GM19351 (cell line): Measurements from ENCODE around the gene TMEM52.

Experiments
- ATAC-seq: cut with Tn5 transposase; IDR thresholded peaks from one replicate; pipeline ENCODE4 v1.9.1; 2021; ENCODE audit warnings: mild to moderate bottlenecking, moderate library complexity; ENCODE audit not compliant: unreplicated experiment

The TMEM52 gene

DNA sequence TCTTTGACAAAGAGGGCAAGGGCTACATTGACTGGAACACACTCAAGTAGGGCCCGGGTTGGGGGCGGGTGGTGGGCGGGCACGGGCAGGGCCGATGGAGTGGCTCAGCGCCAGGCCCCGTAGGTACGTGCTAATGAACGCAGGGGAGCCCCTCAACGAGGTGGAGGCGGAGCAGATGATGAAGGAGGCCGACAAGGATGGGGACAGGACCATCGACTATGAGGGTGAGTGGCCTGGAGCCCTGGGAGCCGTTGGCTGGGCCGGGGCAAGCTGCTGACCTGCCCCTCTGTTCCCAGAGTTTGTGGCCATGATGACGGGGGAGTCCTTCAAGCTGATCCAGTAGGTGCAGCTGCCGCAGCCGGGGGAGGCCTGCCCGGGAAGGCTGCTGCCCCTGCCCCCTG lies 2.2 kb downstream of the TMEM52 start:
- ATAC-seq, result no peak

DNA sequence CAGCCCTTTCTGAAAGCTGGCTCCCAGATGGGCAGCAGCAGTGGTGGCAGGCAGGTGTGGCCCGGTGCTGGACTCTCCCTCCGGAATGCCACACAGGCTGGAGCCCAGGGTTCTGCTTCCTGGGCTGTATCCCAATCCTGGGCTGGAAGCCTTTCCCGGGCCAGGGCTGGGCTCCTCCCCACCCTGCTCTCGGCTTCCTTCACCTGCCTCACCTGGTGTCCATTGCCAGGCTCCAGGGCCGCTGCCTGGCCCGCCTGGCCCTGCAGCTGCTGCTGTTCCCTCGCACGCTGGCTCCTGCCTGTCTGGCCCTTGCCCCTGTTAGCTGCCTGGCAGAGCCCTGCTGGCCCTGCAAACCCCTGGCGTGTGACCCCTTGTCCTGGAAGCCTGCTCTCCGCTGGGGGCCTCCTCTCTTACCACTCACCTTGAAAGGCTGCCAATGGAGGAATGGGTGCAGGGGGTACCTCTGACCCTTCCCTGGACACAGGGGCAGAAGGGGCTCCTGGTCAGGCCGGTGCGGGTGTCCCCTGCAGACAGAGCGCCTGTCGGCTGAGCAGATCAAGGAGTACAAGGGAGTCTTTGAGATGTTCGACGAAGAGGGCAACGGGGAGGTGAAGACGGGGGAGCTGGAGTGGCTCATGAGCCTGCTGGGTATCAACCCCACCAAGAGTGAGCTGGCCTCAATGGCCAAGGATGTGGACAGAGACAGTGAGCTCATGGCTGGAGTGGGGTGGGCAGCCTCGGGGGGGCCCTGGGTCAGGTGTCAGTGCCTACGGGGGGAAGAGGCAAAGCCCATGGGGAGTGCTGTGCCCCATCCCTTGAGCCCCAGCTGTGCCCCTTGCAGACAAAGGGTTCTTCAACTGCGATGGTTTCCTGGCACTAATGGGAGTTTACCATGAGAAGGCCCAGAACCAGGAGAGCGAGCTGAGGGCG lies 2.9 kb downstream of the TMEM52 start:
- ATAC-seq, result no peak

DNA sequence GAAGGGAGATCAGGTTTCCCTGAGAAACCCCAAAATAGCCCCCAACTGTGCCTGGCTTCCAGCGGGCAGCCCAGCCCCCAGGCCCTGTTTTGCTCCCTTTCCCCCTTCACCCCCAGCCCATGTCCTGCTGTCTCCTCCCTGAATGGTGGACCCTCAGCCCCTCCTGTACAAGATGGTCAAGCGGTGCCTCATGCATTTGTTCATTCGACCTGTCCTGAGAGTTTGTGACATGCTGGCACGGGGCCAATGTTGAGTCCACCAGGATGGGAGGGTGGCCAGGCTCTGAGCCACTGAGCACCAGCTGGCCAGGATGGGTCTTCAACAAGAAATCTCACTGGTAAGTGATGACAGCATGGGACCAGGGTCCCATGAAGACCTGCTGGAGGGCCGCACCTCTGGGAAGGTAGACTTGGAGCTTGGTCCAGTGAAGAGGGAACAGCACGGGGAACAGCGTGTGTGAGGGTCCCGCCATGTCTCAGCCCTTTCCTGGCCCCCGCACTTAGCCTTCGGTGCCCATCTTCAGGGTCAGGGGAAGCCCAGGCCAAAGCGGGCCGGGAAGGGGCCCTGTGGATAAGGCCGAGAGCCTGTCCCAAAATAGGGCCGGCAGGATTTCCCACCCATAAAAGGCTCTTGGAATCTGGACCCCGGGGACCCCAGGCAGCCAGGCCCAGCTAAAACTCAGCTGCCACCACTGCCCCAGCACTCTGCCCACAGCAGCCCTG lies 3.9 kb downstream of the TMEM52 start, which contains the start of gene CALML6:
CALML6 (plus strand) TSS at position 290 of the 722 bp plus-strand sequence; CDS start at position 311, 21 bp downstream.
- no peak for ATAC-seq

DNA sequence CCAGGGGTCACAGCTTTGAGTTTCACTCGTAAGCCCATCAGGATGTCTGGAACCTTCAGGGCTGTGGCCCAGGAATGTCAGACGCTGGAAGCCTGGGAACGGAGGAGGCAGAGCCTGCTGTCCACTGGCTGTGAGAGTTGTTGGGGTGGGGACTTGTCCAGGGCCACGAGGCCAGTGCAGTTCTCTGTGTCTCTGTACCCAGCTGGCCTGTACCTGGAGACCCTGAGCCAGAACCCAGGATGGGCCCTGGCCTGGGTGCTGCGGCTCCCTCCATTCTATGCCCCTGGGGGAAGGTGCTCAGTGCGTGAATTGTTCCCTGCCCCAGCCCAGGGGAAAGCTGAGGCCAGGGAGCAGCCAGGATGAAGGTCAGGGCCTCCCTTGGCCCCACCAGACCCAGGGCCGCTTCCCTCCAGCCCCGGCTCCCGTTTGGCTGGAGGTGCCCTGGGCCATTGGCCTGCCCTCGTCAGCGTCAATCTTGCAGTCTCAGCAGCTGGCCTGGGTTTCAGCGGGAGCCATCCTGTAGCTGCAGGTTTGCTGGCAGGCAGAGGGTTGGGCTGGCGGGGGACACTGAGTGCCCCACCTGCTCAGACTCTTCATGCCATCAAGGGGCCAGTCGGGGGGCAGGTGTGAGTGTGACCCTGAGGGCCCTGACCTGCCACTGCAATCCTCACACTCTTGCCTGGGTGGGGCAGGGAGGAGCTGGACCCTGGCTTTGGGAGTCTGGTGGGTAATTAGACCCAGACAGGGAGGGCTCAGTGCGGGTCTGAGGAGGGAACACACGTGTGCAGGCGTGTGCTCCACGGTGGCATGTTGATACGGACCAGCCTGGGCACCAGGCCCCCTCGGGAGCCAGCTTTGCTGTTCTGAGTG lies 4.7 kb downstream of the TMEM52 start:
- no peak for ATAC-seq

DNA sequence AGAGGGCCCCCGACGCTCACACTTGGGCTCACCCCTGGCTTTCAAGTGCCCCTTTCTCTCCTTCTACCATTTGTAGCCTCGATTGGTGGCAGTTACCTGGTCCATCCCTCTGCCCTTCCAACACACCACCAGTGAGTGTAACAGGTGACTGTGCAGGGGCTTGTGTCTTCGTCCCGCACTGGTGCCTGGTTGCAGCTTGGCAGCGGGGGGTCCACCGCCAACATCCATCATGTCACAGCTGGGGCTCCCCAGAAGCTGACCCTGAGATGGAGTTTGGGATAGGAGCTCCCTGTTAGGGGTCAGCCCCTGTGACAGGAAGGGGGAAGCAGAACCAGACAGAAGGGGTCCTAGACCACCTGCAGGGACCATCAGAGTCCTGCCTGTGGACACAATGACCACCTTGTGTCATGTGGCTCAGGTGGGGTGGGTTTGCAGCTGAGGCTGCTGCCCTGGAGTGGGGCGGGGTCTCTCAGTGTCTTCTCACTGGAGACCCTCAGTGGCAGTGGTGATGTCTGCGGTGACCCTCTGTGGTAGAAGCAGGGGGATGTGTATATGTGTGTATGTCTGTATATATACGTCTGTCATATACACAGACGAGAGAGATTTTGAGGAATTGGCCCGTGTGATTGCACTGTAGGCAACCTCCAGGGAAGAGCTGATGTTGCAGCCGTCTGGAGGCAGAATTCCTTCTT lies 7.6 kb downstream of the TMEM52 start:
- no peak for ATAC-seq

DNA sequence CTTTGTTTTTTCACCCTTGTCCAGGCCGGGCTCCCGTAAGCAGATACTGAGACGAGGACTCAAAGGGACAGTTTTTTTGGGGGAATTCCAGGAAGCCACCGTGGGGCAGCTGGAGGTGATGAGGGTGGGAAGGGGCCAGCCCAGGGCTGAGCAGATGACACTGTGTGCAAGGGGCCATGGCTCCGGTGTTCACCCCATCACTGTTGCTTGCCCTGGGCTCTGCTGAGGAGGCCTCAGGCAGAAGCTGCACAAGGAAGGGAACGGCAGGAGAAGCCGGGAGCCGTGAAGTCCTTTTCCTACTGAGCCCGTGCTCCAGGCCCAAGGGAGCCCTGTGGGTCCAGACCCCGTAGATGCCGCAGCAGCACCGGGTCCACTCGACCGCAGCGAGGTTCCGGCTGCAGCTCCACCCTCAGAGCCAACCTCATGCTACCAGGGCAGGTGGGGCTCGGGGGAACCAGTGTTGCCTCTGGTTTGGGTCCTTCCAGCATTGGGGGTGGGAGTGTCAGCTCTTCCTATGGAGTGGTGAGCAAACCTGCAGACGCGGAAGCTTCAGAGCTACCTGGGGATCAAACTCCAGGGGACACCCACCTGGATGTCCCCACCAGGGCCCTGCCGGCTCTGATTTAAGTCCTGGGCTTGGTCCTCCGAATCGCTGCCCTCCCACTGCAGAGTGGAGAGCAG lies 8.3 kb downstream of the TMEM52 start:
- ATAC-seq, result no peak

DNA sequence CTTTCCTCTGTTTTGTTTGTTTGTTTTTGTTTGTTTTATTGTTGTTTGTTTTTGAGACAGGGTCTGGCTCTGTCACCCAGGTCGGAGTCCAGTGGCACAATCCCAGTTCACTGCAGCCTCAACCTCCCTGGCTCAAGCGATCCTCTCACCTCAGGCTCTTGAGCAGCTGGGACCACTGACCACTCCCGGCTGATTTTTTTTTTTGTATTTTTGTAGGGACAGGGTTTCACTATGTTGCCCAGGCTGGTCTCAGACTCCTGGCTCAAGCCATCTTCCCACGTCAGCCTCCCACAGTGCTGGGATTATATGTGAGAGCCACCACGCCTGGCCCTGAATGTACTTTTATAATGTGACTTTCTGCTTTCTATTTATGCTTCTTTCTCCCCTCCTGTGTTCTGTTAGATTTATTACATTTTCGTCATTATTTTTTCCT lies 9.0 kb downstream of the TMEM52 start:
- no peak for ATAC-seq

DNA sequence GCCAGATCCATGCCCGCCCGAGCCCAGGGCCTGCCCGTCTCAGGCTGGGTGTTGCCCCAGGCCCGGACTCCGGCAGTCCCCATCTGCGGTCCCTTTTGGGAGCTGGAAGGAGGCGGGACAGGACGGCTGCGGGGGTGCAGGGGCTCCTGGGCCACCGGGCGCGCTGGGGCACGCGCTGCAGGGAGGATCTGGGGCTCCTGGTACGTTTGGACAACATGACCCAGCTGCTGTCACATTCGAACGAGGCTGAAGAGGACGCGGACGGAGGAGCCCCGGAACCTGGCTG lies 10.6 kb downstream of the TMEM52 start:
- ATAC-seq, result no peak

DNA sequence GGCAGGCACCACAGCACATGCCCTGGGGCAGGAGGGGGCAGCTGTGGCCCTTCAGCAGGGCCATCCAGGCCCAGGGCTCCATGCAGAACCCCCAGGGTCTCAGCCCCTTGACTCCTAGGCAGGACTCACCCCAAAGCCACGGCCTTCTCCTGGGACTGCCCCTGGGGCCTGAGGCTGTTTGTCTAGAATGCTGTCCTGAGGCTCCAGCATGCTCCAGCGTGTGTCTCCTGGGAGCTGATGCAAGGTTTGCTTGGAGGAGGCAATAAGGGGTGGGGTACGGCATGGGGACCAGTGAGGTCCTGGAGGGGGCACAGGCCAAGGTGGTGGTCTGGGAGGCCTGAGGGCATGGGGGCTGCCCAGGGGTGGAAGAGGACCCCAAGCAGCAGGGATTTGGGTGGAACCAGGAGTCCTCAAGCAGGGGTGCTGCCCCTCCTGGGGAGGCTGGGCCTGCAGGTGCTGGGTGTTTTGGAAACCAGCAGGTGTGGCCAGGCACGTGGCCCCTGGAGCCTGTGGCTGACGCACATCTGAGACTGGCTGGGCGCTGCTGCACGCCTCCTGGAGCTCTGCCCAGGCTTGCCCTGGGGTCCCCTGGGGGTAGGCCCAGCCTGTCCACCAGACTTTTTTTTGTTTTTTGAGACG lies 11.9 kb downstream of the TMEM52 start:
- ATAC-seq, result no peak

DNA sequence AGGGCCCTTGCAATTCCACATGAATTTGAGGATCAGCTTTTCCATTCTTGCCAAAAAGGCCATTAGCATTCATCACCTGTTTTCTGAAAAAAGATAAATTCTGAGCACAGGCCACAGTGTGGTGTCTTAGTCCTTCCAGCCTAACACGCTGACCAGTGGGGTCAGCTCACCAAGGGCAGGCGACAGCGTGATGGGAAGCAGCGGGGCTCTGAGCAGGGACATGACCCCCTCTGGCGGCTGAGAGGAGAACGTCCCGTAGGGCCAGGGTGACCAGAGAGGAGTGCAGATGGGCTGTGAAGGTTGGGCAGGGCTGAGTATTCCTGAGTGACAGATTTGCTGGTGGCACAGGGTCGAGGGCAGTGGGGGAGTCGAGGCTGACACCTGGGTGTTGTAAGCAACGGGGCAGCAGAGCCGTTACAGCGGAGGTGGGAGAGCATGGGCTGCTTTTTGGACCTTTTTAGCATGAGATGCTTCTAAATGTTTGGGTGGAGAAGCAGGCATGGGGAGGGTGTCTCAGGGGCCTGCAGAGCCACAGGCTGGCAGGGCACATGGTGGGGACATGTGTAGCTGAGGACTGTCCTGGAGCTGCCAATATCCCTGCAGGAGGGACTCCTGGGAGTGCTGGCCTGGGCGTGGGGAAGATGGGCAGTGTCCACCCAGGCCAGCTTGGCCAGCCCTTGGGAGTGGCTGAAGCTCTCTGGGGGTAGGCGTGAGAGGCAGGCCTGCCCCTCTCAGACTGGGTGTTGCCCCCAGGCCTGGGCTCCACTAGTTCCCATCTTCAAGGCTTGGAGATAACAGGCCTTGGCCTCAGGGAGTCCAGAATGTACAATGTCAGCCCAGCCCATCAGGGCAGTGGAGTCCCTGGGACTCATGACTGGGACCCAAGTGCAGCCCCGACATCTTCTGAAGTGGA lies 12.6 kb downstream of the TMEM52 start:
- ATAC-seq, result no peak

DNA sequence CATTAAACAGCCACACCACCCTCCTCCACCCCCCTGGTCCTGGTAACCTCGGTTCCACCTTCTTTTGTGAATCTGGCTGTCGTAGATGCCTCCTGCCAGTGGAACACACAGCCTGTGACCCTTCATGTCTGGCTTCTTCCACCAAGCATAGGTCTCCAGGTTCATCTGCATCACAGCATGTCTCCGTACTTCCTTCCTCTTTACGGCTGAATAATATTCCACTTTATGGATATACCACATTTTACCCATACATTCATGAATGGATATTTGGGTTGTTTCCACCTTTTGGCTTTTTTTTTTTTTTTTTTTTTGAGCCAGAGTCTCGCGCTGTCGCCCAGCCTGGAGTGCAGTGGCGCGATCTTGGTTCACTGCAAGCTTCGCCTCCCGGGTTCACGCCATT lies 15.9 kb downstream of the TMEM52 start:
- ATAC-seq, result no peak

DNA sequence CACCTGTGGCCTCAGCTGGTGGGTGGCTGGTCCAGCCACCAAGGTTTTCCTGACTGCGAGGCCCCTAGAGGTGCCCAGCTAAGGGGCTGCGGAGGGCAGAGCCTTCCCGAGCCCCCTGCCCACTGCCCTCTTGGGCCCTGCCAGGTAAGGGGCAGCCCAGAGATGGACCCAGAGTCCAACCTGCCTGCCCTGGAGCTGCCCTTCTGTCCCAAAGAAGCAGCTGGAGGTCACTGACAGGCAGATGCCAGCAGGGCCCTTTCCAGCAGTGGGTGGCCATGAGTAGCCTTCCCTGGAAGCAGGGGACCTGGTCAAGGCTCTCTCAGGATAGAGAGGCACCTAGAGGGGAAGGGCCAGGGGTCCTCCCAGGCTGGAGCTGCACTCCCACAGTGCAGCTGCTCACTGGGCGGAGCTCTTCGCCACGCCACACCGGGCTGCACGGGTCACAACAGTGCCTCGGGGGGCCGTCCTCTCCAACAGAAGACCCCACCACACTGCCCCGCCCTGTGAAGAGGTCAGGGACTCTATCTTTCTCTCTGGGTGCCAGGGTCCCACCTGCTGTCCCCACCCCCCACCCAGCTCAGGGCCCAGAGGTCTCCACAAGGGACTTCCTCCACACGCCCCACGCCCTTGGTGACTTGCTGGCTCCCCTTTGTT lies 17.3 kb downstream of the TMEM52 start:
- no peak for ATAC-seq

DNA sequence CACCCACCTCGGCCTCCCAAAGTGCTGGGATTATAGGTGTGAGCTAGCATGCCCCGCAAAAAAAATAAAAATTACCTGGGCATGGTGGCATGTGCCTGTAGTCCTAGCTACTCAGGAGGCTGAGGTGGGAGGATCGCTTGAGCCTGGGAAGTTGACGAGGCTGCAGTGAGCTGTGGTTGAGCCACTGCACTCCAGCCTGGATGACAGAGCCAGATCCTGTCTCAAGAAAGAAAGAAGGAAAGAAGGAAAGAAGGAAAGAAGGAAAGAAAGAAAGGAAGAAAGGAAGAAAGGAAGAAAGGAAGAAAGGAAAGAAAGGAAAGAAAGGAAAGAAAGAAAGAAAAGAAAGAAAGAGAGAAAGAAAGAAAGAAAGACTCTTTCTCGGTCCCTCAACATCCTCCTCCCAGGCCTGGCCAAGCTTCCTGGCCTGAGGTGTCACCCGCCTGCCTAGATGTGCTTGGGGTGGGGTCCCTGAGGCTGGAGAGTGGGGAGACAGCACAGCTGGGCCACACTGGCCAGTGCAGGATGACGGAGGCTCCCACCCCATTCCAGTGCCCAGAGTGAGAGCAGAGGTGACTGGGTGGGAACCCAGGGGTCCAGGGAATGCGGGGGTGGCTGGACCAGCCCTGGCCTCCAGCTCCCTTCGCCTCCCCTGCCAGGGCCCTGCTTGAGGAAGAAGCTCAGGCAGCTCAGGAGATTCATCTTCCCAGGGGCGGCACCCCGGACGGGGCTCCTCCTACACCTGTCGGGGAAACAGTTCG lies 18.0 kb downstream of the TMEM52 start:
- no peak for ATAC-seq

DNA sequence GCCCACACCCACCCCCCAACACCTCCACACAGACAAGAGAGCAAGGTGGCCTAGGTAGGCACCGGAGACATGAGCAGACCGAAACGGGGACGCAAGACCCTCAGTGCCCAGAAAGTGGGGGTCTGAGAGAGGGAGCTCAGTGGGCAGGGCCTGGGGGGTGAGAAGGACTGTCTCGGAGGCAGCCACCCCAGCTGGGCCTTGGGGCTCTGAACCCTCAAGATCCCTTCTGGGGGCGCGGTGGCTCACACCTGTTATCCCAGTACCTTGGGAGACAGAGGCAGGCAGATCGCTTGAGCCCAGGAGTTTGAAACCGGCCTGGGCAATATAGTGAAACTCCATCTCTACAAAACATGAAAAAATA lies 19.1 kb downstream of the TMEM52 start:
- no peak for ATAC-seq

DNA sequence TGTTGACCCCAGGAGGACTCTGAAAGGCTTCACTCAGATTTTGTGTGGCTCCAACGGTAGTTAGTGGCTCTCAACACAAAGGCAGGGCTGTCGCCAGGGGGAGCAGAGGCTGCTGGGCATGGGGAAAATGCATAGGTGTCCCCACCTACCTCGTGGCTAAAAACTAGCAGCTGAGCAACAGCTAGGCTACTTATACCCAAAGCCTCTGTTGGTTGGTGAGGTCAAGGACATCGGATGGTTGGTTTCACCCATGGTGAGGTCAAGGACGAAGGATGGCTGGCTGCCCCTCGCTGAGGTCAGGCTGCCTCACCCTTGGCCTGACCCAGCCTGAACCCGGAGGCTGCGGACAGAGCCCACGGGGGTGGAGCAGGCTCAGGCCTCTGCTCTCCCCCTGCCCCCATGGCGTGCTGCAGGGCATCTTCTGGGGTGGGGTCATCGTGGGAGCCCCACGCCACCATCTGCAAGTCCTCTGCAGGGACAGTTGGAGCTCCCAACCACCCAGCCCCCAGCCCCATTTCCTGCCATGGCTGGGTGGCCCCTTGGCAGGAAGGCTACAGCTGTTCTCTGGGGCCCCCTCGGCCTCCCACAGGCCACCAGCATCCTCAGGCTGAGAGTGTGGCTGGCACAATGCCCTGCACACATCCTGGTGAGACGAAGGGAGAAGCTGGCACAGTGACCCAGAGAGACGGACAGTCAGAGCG lies 19.7 kb downstream of the TMEM52 start:
- ATAC-seq, result no peak

DNA sequence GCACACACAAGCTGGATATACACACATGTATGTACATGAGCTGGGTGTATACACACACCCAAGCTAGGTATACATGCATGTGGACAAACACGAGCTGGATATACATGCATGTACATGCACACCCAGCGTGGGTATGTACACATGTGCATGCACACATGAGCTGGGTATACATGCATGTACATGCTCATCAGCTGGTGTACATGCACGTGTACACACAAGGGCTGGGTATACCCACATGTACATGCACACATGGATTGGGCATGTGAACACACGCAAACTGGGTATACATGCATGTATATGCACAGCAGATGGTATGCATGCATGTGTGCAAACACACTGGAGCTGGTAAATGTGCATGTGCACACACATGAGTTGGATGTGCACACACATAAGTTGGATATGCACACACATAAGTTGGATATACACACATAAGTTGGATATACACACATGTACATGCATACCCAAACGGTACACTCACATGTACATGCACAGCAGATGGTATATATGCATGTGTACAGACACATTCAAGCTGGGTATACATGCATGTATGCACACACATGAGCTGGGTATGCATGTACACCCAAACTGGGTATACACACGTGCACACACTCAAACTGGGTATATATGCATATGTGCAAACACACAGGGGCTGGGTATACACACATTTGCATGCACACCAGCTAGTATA lies 20.7 kb downstream of the TMEM52 start:
- no peak for ATAC-seq
